Right lobe of liver (tissue), 6 donors: ENCODE results near the gene BCO1. TPM values are rescaled to one million over a fixed set of nuclear protein-coding genes. Genes with fewer than 3 reads are reported as not detected.

Experiments
- ATAC-seq, 4 donors: fragments of 200-7000 bp; cut with Tn5 transposase; one replicate each; pipeline ENCODE4 v1.9.1; 2020; ENCODE audit warnings: mild to moderate bottlenecking in 4 of 4, moderate library complexity in 4 of 4
- DNase-seq, 3 donors: peaks; one replicate each; pipeline ENCODE4 v3.0.0-alpha.2; 2020
- H3K27ac ChIP-seq, 3 donors: fragments of 200-600 bp; one replicate each; pipeline ENCODE4 v1.8.0; 2022
- H3K27me3 ChIP-seq, 2 donors: fragments of 200-600 bp; one replicate each; pipeline ENCODE4 v1.8.0; 2022
- H3K36me3 ChIP-seq, 4 donors: fragments of 200-600 bp; sonication (generic) in 1 of 4; one replicate each; pipeline versions ENCODE4 v1.5.1 to v1.8.0; 2017 to 2022; ENCODE audit warnings: control low read depth in 1 of 4
- H3K4me1 ChIP-seq, 4 donors: fragments of 200-600 bp; sonication (generic) in 1 of 4; one replicate each; pipeline versions ENCODE4 v1.5.1 to v1.8.0; 2017 to 2022; ENCODE audit warnings: control low read depth in 1 of 4
- H3K4me3 ChIP-seq, 3 donors: fragments of 200-600 bp; one replicate each; pipeline ENCODE4 v1.8.0; 2022
- H3K9me3 ChIP-seq, 4 donors: fragments of 200-600 bp; sonication (generic) in 1 of 4; one replicate each; pipeline versions ENCODE4 v1.5.1 to v1.8.0; 2017 to 2022; ENCODE audit warnings: control low read depth in 1 of 4
- CTCF ChIP-seq, 4 donors: fragments of 200-600 bp in 3 of 4; fragments of 450-650 bp in 1 of 4; IDR thresholded peaks; one replicate each; pipeline versions ENCODE4 v1.5.1 to v1.8.0; 2016 to 2022; ENCODE audit warnings: antibody characterized with exemption in 4 of 4, mild to moderate bottlenecking in 2 of 4
- POLR2A ChIP-seq: fragments of 450-650 bp; IDR thresholded peaks from one replicate; pipeline ENCODE4 v1.6.1; 2017; ENCODE audit warnings: antibody characterized with exemption, mild to moderate bottlenecking
- WGBS: methylation state at CpG from one replicate; pipeline ENCODE4 v1.1.6; 2018; ENCODE audit warnings: low coverage, low lambda C conversion rate; ENCODE audit not compliant: insufficient coverage; ENCODE audit errors: missing lambda C conversion rate; 5-methylcytosine and 5-hydroxymethylcytosine counted together
- intact Hi-C, 2 donors: fragments of 100-400 bp; cut with DNase I; formaldehyde crosslinking; loops; one replicate each; pipeline versions ENCODE4 v1.11.2 to v1.14.1; 2022
- total RNA-seq, 6 experiments: library from RNA; depleted of rRNA in 2 of 6; stranded (reverse); fragments of >200 nt in 2 of 6; fragmentation: NEBNext Ultra II Directional in 3 of 6; extraction: Animal tissue kit (Norgen Biotek cat#: 25700) in 3 of 6; gene quantifications; one replicate each; pipeline versions ENCODE4 v1.1.0 to v1.2.4, GENCODE V29; 2016 to 2023
- donor health status: DM: no; HTN: yes; CAD: no.
- donor health status: DM: no; HTN: no; CAD: no.
- donor health status: DM: no; HTN: no; CAD: no.
- donor health status: DM: no; HTN: yes; CAD: no.
- donor health status: DM: no; HTN: yes; CAD: no.

Gene BCO1
- total RNA-seq, 6 experiments from 2014 or later, result 0.11 to 0.55 (median 0.31) TPM; not detected in 1

GRCh38 chr16:81264386-81264785 is 25.9 kb downstream of the BCO1 start:
- Histone ChIP-seq H3K9me3 (peaks cover 0 to 2% (median 0%) of the 10 kb centered on the region in 4 donors), H3K27me3 (no peaks in the 10 kb centered on the region), H3K4me3 (no peak overlapping the region), H3K27ac (no peak overlapping the region), H3K36me3 (no peaks in the 10 kb centered on the region), H3K4me1 (peaks cover 0 to 6% (median 0%) of the 10 kb centered on the region in 4 donors)
- intact Hi-C loops, result no loop called here
- ATAC-seq (no peak), DNase-seq (no peak)
- no peak for TF ChIP-seq CTCF (IDR thresholded peaks at IDR 0.05)
- no peak for TF ChIP-seq POLR2A
- 80% methylated on average over 7 of the region's 7 CpGs for WGBS

GRCh38 chr16:81265052-81265451 is 26.6 kb downstream of the BCO1 start:
- intact Hi-C loops, result no loop called here
- H3K36me3 ChIP-seq, result no peaks in the 10 kb centered on the region
- ATAC-seq (no peak), DNase-seq (no peak)
- TF ChIP-seq CTCF (IDR thresholded peaks at IDR 0.05), result no peak
- TF ChIP-seq POLR2A, result no peak
- H3K27me3 ChIP-seq, result no peaks in the 10 kb centered on the region
- peaks cover 0 to 6% (median 0%) of the 10 kb centered on the region in 4 donors for H3K4me1 ChIP-seq
- no peak overlapping the region for H3K27ac ChIP-seq
- H3K4me3 ChIP-seq, result no peak overlapping the region
- peaks cover 0 to 2% (median 0%) of the 10 kb centered on the region in 4 donors for H3K9me3 ChIP-seq
- 79% methylated on average over 2 of the region's 2 CpGs for WGBS

GRCh38 chr16:81265658-81266451 is 27.4 kb downstream of the BCO1 start:
- H3K27ac ChIP-seq, result no peak overlapping the region
- ATAC-seq (peak; percentile 80 to 96 (median 92)), DNase-seq (peak; percentile 59 to 85 (median 79))
- peaks cover 0 to under 1% (median 0%) of the 10 kb centered on the region in 4 donors for H3K9me3 ChIP-seq
- TF ChIP-seq POLR2A (no peak), CTCF (IDR thresholded peaks at IDR 0.05) (no peak)
- H3K27me3 ChIP-seq, result no peaks in the 10 kb centered on the region
- no peaks in the 10 kb centered on the region for H3K36me3 ChIP-seq
- WGBS, result 73% methylated on average over 5 of the region's 5 CpGs
- intact Hi-C loops, result no loop called here
- no peak overlapping the region for H3K4me3 ChIP-seq
- peaks cover 0 to 6% (median 0%) of the 10 kb centered on the region in 4 donors for H3K4me1 ChIP-seq

GRCh38 chr16:81266680-81267095 is 28.2 kb downstream of the BCO1 start:
- Histone ChIP-seq H3K27me3 (no peaks in the 10 kb centered on the region), H3K36me3 (no peaks in the 10 kb centered on the region), H3K9me3 (no peaks in the 10 kb centered on the region), H3K4me3 (no peak overlapping the region), H3K27ac (no peak overlapping the region), H3K4me1 (peaks cover 0 to 6% (median 0%) of the 10 kb centered on the region in 4 donors)
- DNase-seq (no peak), ATAC-seq (peak in 2 of 4 donors; percentile 6 to 25)
- intact Hi-C loops, result no loop called here
- 69% methylated on average over 6 of the region's 7 CpGs for WGBS
- TF ChIP-seq POLR2A (no peak), CTCF (IDR thresholded peaks at IDR 0.05) (no peak)
